GM19238 (cell line): Measurements from ENCODE around the gene KRTAP17-1.
"Not testable (repeated sequence)": the region's sequence is repeated elsewhere in the genome, so short reads cannot be mapped to it uniquely, and the experiment has no call there.

Experiments used
- DNase-seq: peaks from one replicate; pipeline ENCODE4 v3.0.0; 2011; ENCODE audit warnings: low spot score; ENCODE audit not compliant: insufficient read length

The KRTAP17-1 gene

GRCh38 chr17:41315204-41315794 is at the start of gene KRTAP17-1:
TSS of gene KRTAP17-1 (minus strand) at chr17:41315710. CDS start at chr17:41315650, 60 bp downstream.
- no peak for DNase-seq

GRCh38 chr17:41363881-41364280 is 48.4 kb upstream of the KRTAP17-1 start:
- DNase-seq, result no peak

DNA sequence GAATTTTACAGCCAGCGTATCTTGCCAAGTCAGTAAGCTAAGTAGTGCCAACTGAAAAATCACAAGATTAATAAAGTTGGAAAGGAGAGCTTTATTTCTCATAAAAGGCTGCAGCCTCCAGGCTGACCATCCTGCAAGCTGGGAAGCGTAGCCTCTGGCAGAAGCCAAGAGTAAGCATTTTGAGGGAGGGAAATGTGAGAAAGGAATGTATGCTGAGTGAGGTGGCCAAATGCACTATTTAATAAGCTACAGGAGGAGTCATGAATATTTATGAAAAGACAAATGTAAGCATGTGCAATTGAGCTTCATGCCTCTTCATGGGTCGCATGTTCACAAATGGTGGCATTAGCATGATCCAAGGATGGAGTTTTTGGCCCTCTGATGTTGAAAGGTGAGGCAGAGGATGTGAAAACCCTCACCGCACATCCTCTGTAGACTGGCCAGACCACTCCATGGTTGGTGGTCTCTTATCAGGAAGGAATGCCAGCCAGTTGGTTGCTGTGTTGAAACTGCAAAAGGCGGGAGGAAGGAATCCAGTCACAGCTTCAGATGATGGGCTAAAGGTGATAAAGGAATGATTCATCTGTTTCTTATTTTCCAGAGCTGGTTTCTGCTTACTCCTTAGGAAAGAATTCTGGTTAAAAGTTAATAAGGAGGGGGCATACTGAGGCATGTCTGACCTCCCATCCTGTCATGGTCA is 44.9 kb upstream of the KRTAP17-1 start:
- DNase-seq, result no peak

DNA sequence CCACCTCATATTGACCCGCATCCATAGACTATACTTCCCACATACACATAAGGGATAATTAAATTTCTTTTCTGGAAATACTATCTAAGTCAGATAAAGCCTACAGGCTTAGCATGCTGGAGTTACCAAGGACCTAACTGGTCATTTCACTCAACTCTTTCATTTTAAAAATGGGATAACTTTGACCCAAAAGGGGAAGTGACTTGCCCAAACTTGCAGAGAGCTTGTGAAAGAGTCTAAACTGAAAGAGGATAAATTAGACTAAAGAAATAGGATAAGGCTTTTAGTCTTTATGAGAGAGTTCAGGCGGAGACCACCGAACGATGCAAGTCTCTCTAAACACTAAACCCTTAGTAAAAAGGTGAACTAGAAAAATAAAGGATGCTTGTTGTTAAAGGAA is 39.0 kb upstream of the KRTAP17-1 start:
- no peak for DNase-seq

DNA sequence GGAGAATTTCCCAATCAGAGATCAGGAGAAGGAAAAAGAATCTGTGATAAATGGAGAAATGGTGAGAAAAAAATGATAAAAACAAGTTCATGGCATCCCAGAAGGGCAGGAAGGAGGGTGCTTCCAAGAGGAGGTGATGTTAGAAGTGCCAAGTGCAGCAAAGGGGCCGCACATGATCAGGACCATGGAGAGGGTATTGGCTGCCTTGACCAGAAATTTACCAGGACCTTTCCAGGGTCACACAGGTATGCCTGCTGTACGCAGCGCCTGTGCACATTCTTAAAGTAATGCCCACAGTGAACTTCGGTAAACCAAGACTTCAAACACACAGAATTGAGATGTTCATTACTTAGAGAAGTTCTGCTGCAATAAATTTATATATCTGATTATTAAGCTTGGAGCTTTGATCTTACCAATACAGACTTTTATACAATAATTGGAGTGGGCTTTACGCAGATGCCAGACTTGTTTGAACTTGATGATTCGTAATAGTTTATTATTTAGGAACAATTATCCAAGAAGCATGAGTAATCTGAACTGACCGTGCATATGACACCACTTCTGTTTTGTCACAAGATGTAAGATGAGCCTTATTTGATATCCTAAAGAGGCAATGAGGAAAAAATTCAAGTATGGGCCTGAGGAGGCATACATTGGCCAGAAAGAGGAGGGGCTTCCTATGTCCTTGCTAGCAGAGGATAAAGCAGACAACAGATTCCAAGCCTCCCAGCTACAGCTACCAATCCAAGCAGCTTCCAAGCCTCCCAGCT is 37.3 kb upstream of the KRTAP17-1 start:
- no peak for DNase-seq

- DNase-seq, result no peak
Measured at GRCh38 chr17:41351177-41351576, 35.7 kb upstream of the KRTAP17-1 start.

GRCh38 chr17:41350381-41350878 is 34.9 kb upstream of the KRTAP17-1 start, which contains the start of gene KRT33A:
TSS of gene KRT33A (minus strand) at chr17:41350828. CDS start at chr17:41350767, 61 bp downstream.
- DNase-seq, result not testable (repeated sequence)

GRCh38 chr17:41347869-41348760 is 32.6 kb upstream of the KRTAP17-1 start:
- DNase-seq, result no peak

GRCh38 chr17:41346421-41346820 is 30.9 kb upstream of the KRTAP17-1 start:
- DNase-seq, result not testable (repeated sequence)

- DNase-seq, result no peak
Measured at GRCh38 chr17:41345992-41346391, 30.5 kb upstream of the KRTAP17-1 start.

DNA sequence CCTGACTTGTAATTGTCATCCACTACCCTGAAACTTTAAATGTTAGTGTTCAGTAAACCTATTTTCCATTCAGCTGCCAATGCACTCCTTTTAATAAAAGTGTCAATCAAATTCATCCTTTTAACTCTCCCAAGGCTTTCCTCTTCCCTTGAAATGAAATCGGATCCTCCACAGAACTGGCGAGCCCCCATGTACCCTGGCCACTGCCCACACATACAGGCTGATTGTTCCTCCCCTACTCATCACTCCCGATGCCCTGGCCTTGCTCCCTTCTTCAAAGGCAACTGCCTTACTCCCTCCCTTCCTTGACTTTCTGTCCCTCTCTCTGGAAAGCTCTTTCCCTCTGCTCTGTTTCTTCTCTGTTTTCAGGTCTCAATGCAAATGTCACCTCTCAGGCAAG is 27.5 kb upstream of the KRTAP17-1 start:
- DNase-seq, result no peak

GRCh38 chr17:41340934-41341861 is 25.7 kb upstream of the KRTAP17-1 start:
- no peak for DNase-seq

DNA sequence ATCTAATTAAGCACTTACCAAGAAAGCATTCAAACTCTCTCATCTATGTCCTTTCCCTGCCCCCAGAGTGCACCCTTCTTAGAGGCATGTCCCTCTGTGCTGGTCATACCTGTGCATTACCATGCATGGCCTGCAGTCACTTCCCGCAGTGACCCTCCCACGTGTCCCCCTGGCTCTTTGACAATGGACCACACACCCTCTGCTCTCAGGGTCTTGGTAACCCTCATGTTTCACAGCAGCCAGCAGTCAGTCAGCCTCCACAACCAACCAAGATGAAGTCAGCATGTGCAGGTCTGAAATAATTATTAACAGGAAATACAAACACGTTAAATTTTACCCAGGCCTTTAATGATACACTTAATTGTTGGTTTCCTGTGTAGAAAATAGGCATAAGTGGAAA is 25.0 kb upstream of the KRTAP17-1 start:
- no peak for DNase-seq

GRCh38 chr17:41339571-41340172 is 24.2 kb upstream of the KRTAP17-1 start:
- no peak for DNase-seq

DNA sequence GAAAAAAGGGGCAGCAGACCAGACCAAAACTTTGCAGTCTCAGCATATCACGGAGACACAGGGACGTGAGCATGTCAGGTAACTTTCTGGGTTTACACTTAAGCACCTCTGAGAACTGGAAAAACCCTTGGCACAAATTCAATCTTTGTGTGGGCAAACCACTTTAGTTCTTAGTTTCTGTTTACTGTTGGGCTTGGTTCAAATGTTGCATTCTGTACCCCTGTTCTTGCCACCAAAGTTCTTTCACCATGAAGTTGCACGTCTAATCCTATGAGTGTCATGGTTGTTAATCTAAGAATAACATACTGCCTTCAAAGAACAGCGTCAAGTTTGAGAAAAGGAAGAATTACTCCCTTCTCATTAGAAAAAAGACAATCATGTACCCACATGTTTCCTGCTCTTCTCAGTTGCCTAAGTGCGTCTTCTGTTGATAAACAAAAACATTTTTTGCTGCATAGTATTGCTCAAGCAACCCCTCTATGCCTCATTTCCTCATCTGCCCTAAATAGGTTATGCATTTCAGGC is 23.5 kb upstream of the KRTAP17-1 start:
- no peak for DNase-seq

- DNase-seq, result no peak
Measured at GRCh38 chr17:41335747-41336146, 20.2 kb upstream of the KRTAP17-1 start.

- DNase-seq, result no peak
Measured at GRCh38 chr17:41334385-41335305, 19.1 kb upstream of the KRTAP17-1 start.

DNA sequence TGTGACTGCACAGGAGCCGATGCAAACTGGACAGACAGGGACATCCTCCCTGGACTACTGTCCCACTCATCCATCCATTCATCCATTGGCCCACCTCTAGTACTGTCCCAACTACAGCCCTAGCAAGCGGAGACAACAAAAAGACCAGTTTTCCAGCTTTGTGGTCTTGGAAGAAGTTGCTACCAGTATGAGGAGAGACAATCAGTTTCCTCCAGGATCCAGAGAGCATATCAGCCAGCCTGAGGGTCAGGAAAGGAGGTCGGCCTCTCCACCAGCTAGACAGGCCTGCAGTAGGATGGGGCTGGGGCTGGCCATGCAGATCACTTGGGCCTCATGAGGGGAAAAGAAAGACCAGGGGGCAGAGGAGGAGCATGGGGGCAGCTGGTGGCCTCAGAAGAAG is 18.3 kb upstream of the KRTAP17-1 start:
- no peak for DNase-seq
